K562 (cell line): Measurements from ENCODE around the gene MAP3K20. TPM values are rescaled to one million over a fixed set of nuclear protein-coding genes. Genes with fewer than 3 reads are reported as not detected.

Source experiments
- ATAC-seq: fragments of 200-7000 bp; cut with Tn5 transposase; 3 replicates; pipeline ENCODE4 v1.9.1; 2020; ENCODE audit warnings: moderate library complexity
- BruUV-seq: library from RNA; stranded (reverse); fragments of 400-500 nt; replicated peaks from 2 replicates; lab custom pipeline; 2021; lab: Mats Ljungman, UMichigan
- CTCF ChIA-PET: fragments of 300-600 bp; formaldehyde crosslinking; extraction: SDS; loops from one replicate; lab custom pipeline; 2021; ENCODE audit warnings: low intra/inter-chr PET ratio; lab: Yijun Ruan, JAX
- POLR2A ChIA-PET: fragments of 300-600, 350-650 bp; sonication (Branson Sonifier 250); formaldehyde crosslinking; extraction: SDS; loops from one replicate; lab custom pipeline; 2021; ENCODE audit warnings: antibody characterized with exemption, inconsistent platforms; lab: Yijun Ruan, JAX
- DNase-seq, 4 experiments: peaks; one replicate each; pipeline versions ENCODE4 v3.0.0 to v3.0.0-alpha.2; 2011 to 2018; ENCODE audit warnings: low spot score in 3 of 4, mixed read lengths in 3 of 4; ENCODE audit errors: extremely low read depth in 1 of 4
- FAIRE-seq: peaks from 2 replicates; lab custom pipeline; 2011; peaks lifted over from hg19 to GRCh38; lab: Jason Lieb, UNC
- H2AFZ ChIP-seq: 2 replicates; pipeline ENCODE4 v1.6.0; 2011; ENCODE audit warnings: low read depth, low read length, control low read depth, inconsistent platforms
- H3K27ac ChIP-seq: fragments of 200-600 bp; 3 replicates; pipeline ENCODE4 v1.8.0; 2011; ENCODE audit warnings: low read depth, mild to moderate bottlenecking, control low read depth, inconsistent platforms, low read length, moderate library complexity, mixed read lengths; ENCODE audit errors: extremely low read depth
- H3K27me3 ChIP-seq, 2 experiments: fragments of 300-600 bp in 1 of 2; 2 replicates in 1 of 2; 3 replicates in 1 of 2; pipeline versions ENCODE4 v1.6.0 to v1.8.0; 2011; ENCODE audit warnings: inconsistent platforms in 2 of 2, low read length in 2 of 2, mild to moderate bottlenecking in 1 of 2, mixed read lengths in 1 of 2, moderate library complexity in 1 of 2; ENCODE audit not compliant: control insufficient read depth in 2 of 2, insufficient read depth in 2 of 2
- H3K36me3 ChIP-seq: fragments of 300-600 bp; 3 replicates; pipeline ENCODE4 v1.8.0; 2011; ENCODE audit warnings: mild to moderate bottlenecking, low read length, inconsistent platforms; ENCODE audit not compliant: control insufficient read depth, insufficient read depth
- H3K4me1 ChIP-seq, 2 experiments: fragments of 200-600 bp in 1 of 2; replicated peaks in 1 of 2; 2 replicates in 1 of 2; 3 replicates in 1 of 2; pipeline versions ENCODE4 v1.5.1 to v1.8.0; 2011; ENCODE audit warnings: inconsistent platforms in 2 of 2, low read length in 2 of 2, mild to moderate bottlenecking in 1 of 2, mixed read lengths in 1 of 2, moderate library complexity in 1 of 2; ENCODE audit not compliant: control insufficient read depth in 2 of 2, insufficient read depth in 2 of 2
- H3K4me2 ChIP-seq: 2 replicates; pipeline ENCODE4 v1.6.1; 2011; ENCODE audit warnings: low read length, control low read depth, inconsistent platforms, mixed read lengths; ENCODE audit not compliant: insufficient read depth
- H3K4me3 ChIP-seq: fragments of 200-600 bp; sonication (generic), shearing (Covaris generic); 2 replicates; pipeline ENCODE4 v1.5.1; 2016; ENCODE audit warnings: control low read depth, inconsistent platforms
- H3K79me2 ChIP-seq: fragments of 200-600 bp; 3 replicates; pipeline ENCODE4 v1.8.0; 2011; ENCODE audit warnings: low read length, inconsistent platforms; ENCODE audit not compliant: control insufficient read depth, insufficient read depth
- H3K9ac ChIP-seq, 2 experiments: 2 replicates each; pipeline versions ENCODE4 v1.6.0 to v1.6.1; 2011; ENCODE audit warnings: low read depth in 2 of 2, low read length in 2 of 2, control low read depth in 1 of 2, inconsistent platforms in 1 of 2, mild to moderate bottlenecking in 1 of 2, mixed read lengths in 1 of 2; ENCODE audit not compliant: insufficient read depth in 1 of 2
- H3K9me1 ChIP-seq: one replicate; pipeline ENCODE4 v1.6.0; 2011; ENCODE audit warnings: inconsistent platforms, mild to moderate bottlenecking, low read length, moderate library complexity; ENCODE audit not compliant: control insufficient read depth, insufficient read depth
- H3K9me3 ChIP-seq: replicated peaks from 2 replicates; pipeline ENCODE4 v1.5.1; 2011; ENCODE audit warnings: low read depth, low read length, inconsistent platforms; ENCODE audit not compliant: control insufficient read depth, insufficient read depth
- H4K20me1 ChIP-seq: replicated peaks from 2 replicates; pipeline ENCODE4 v1.6.1; 2011; ENCODE audit warnings: low read length, inconsistent platforms, mixed read lengths; ENCODE audit not compliant: control insufficient read depth, insufficient read depth
- L3MBTL2 ChIP-seq: fragments of 450-650 bp; IDR thresholded peaks from 2 replicates; pipeline ENCODE4 v1.6.1; 2016; ENCODE audit warnings: mild to moderate bottlenecking, moderate library complexity
- NFIC ChIP-seq: fragments of 450-650 bp; IDR thresholded peaks from 2 replicates; pipeline ENCODE4 v1.6.1; 2017; ENCODE audit warnings: mild to moderate bottlenecking, inconsistent platforms
- ZFP36 ChIP-seq: fragments of 150-350 bp; IDR thresholded peaks from 2 replicates; pipeline ENCODE4 v1.6.1; 2018; ENCODE audit warnings: low read length, low read depth; ENCODE audit not compliant: partially characterized antibody
- ZNF274 ChIP-seq: IDR thresholded peaks from 2 replicates; pipeline ENCODE4 v1.6.1; 2011; ENCODE audit warnings: low read depth, mild to moderate bottlenecking, low read length, moderate library complexity, borderline replicate concordance
- ZSCAN32 ChIP-seq: fragments of 450-650 bp; formaldehyde crosslinking; IDR thresholded peaks from 2 replicates; pipeline ENCODE4 v1.4.0; 2020; ENCODE audit warnings: mild to moderate bottlenecking, moderate library complexity
- ZZZ3 ChIP-seq: fragments of 450-650 bp; IDR thresholded peaks from 2 replicates; pipeline ENCODE4 v1.6.1; 2016; ENCODE audit warnings: antibody characterized with exemption, mild to moderate bottlenecking, moderate library complexity
- WGBS: fragments of 100-300 bp; shearing (Covaris generic); methylation state at CpG from one replicate; pipeline ENCODE4 v1.1.6; 2016; ENCODE audit warnings: low coverage, mixed read lengths; ENCODE audit not compliant: insufficient coverage; ENCODE audit errors: missing lambda C conversion rate; 5-methylcytosine and 5-hydroxymethylcytosine counted together
- in situ Hi-C: fragments of 300-500 bp; cut with MboI; formaldehyde crosslinking; loops from 4 replicates; pipeline ENCODE4 v1.15.0; 2018; ENCODE audit warnings: inconsistent platforms, mixed read lengths
- intact Hi-C: fragments of 100-400 bp; cut with micrococcal nuclease; formaldehyde crosslinking; loops from 2 replicates; pipeline ENCODE4 v1.14.2; 2022
- polyA plus RNA-seq, 8 experiments: library from polyadenylated mRNA; depleted of rRNA in 4 of 8; stranded (reverse) in 5 of 8; unstranded in 3 of 8; fragments of >200 nt; fragmentation: Nextera tagmentation in 2 of 8; fragmentation: Illumina TruSeq in 1 of 8; extraction: Ambion mirVana in 2 of 8; extraction: Trizol in 1 of 8; gene quantifications; 2 replicates each; pipeline versions ENCODE4 v1.2.1 to v1.2.3, GENCODE V29; 2011 to 2014; ENCODE audit warnings: inconsistent platforms in 1 of 8, missing spikeins in 1 of 8
- total RNA-seq, 7 experiments: library from RNA; depleted of rRNA in 6 of 7; stranded (reverse); fragments of >200 nt in 6 of 7; fragmentation: Illumina TruSeq in 2 of 7; extraction: Trizol in 2 of 7; gene quantifications; 2 replicates each; pipeline versions ENCODE4 v1.2.1 to v1.2.3, GENCODE V29; 2011 to 2021; ENCODE audit warnings: low replicate concordance in 1 of 7

The MAP3K20 gene
- total and polyA plus RNA-seq, 9 of the 15 experiments (the other 6 are each of a cell fraction or from before 2014, with no cell fraction given): 9.8 to 34.2 (median 27.3) TPM

DNA sequence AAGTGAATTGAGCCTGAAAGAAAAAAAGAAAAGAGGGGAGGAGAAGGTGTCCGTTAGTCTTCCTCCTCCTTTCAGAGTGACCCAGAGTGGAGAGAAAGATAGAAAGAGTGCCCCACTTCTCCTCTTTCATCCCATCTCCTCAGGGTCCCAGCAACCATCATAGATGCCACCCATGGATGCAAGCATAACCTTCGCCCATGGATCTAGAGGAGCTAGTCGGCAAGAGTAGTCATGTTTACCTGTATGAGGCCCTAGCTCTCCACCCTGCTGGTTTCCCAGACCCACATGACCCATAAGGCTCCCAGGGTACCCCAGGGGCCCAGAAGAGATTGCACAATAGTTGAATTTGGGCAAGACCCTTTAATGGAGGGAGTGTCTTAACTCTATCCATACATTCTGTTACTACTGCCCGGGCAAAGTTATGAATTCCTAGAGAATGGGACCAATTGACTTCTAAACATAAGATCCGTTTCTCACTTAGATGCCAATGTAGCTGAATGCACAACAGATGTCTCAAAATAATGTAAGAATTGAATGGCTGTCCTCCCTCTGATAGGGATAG is 223.0 kb downstream of the MAP3K20 start (continued):
- TF ChIP-seq ZZZ3 (no peak), L3MBTL2 (no peak), ZNF274 (no peak), ZFP36 (peak; percentile 64)

DNA sequence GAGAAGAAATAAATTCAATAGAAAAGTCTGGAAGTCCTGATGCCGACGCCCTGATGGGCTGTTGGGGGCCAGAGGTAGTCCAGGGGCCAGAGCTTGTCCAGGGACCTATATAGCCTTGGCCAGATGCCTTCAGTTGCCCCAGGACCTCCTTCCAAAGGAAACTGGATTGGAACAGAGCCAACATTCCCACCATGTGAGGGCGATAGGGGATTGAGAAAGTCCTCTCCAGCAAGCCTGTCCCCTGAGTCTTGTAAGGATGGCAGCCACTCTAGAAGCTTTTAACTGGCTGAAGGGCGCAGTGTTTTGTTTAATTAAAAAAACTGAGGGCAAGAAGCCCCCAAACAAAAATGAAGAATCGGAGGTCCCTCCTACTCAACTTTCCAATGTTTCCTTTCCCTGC is 224.1 kb downstream of the MAP3K20 start:
- FAIRE-seq (no peak), DNase-seq (no peak), ATAC-seq (no peak)
- H3K27me3 ChIP-seq: no peaks in the 10 kb centered on the region
- H3K36me3 ChIP-seq: no peaks in the 10 kb centered on the region
- H4K20me1 ChIP-seq: no peaks in the 10 kb centered on the region
- no peaks in the 10 kb centered on the region for H3K9me1 ChIP-seq
- H3K4me2 ChIP-seq: no peak overlapping the region
- POLR2A ChIA-PET: interaction anchor here (0.6 kb wide), 1 partner anchor 29 kb away, joined by 3 read pairs; no protein-coding TSS in a partner anchor
- no peak overlapping the region for H3K4me3 ChIP-seq
- no TSS peak for BruUV-seq
- no peaks in the 10 kb centered on the region for H3K79me2 ChIP-seq
- H3K9ac ChIP-seq: no peak overlapping the region
- no peak overlapping the region for H3K27ac ChIP-seq
- in situ Hi-C loops (no loop called here), intact Hi-C loops (no loop called here)
- TF ChIP-seq NFIC: peak; percentile 79
- no peak for TF ChIP-seq ZSCAN32
- no peak overlapping the region for H2AFZ ChIP-seq
- H3K4me1 ChIP-seq: peaks cover 0 to 6% of the 10 kb centered on the region in 2 experiments; a peak in 2 of 5 replicates
- 22% methylated on average over 5 of the region's 5 CpGs for WGBS
- peaks cover 32% of the 10 kb centered on the region for H3K9me3 ChIP-seq
- CTCF ChIA-PET: no interaction called here
